Heart right ventricle (tissue), 16 donors: ENCODE data around the gene MCTP1. TPM values are rescaled to one million over a fixed set of nuclear protein-coding genes. Genes with fewer than 3 reads are reported as not detected.

Experiments
- ATAC-seq, 8 donors: fragments of 200-7000 bp; cut with Tn5 transposase; one replicate each; pipeline ENCODE4 v1.9.1; 2020; ENCODE audit warnings: mild to moderate bottlenecking in 8 of 8, moderate library complexity in 8 of 8, moderate number of reproducible peaks in 1 of 8
- DNase-seq, 2 donors: peaks; one replicate each; pipeline ENCODE4 v3.0.0-alpha.2; 2020
- H3K27ac ChIP-seq, 10 donors: fragments of 200-600 bp; sonication (generic) in 2 of 10; one replicate each; pipeline versions ENCODE4 v1.5.0 to v1.8.0; 2020 to 2022; ENCODE audit warnings: mild to moderate bottlenecking in 3 of 10
- H3K27me3 ChIP-seq, 7 donors: fragments of 200-600 bp; one replicate each; pipeline ENCODE4 v1.8.0; 2021 to 2022; ENCODE audit warnings: mild to moderate bottlenecking in 2 of 7
- H3K36me3 ChIP-seq, 9 donors: fragments of 200-600 bp; sonication (generic) in 1 of 9; one replicate each; pipeline versions ENCODE4 v1.5.0 to v1.8.0; 2020 to 2022; ENCODE audit warnings: mild to moderate bottlenecking in 2 of 9
- H3K4me1 ChIP-seq, 9 donors: fragments of 200-600 bp; sonication (generic) in 1 of 9; one replicate each; pipeline versions ENCODE4 v1.5.0 to v1.8.0; 2020 to 2022; ENCODE audit warnings: mild to moderate bottlenecking in 4 of 9
- H3K4me3 ChIP-seq, 10 donors: fragments of 200-600 bp; sonication (generic) in 2 of 10; one replicate each; pipeline versions ENCODE4 v1.5.0 to v1.8.0; 2020 to 2022; ENCODE audit warnings: mild to moderate bottlenecking in 7 of 10, moderate library complexity in 2 of 10
- H3K9me3 ChIP-seq, 11 donors: fragments of 200-600 bp in 10 of 11; sonication (generic) in 2 of 11; one replicate each; pipeline versions ENCODE4 v1.5.0 to v1.8.0; 2013 to 2022; ENCODE audit warnings: mild to moderate bottlenecking in 2 of 11, control low read depth in 1 of 11, moderate library complexity in 1 of 11
- CTCF ChIP-seq, 9 donors: fragments of 200-600 bp; sonication (generic) in 2 of 9; IDR thresholded peaks; one replicate each; pipeline versions ENCODE4 v1.5.0 to v1.8.0; 2021 to 2022; ENCODE audit warnings: antibody characterized with exemption in 9 of 9, mild to moderate bottlenecking in 5 of 9, moderate library complexity in 1 of 9
- WGBS, 2 donors: extraction: QIAGEN DNeasy Blood & Tissue Kit; methylation state at CpG; one replicate each; pipeline ENCODE4 v1.1.7; 2013; ENCODE audit warnings: inconsistent platforms in 1 of 2; 5-methylcytosine and 5-hydroxymethylcytosine counted together
- intact Hi-C, 10 donors: fragments of 100-400 bp; cut with DNase I; formaldehyde crosslinking; loops; one replicate each; pipeline versions ENCODE4 v1.11.1 to v1.14.2; 2022
- polyA plus RNA-seq, 2 donors: library from polyadenylated mRNA; stranded (reverse); fragments of 200-250 nt; gene quantifications; one replicate each; pipeline ENCODE4 v1.2.3, GENCODE V29; 2013
- total RNA-seq, 10 donors: library from RNA; stranded (reverse); fragmentation: NEBNext Ultra II Directional in 3 of 10; extraction: Animal tissue kit (Norgen Biotek cat#: 25700) in 3 of 10; gene quantifications; one replicate each; pipeline versions ENCODE4 v1.2.1 to v1.2.4, GENCODE V29; 2021 to 2023
- donor health status: Arrhythmogenic right ventricular cardiomyopathy.
- donor health status: ischemic (EF 13 %, LVEDD 7.1; RV severe dilation, severe dysfunction).
- donor health status: healthy with polysubstance abuse.
- donor health status: DM: no; HTN: yes; CAD: no.
- donor health status: DM: no; HTN: no; CAD: no.
- donor health status: ischemic (EF 25% LVEDD 6.9; RV normal size, moderate dysfunction).
- donor health status: ischemic (EF 25% LVEDD 5.7; RV mildly dilated, moderate dysfunction).
- donor health status: healthy.
- donor health status: DM: yes; HTN: yes; CAD: no.
- donor health status: Ischemic cardiomyopathy.
- donor health status: ischemic (EF 35%, LVEDD 5.7; RV mildly dilated, moderate dysfunction).
- donor health status: nonischemic (EF 11% LVEDD 7.7; RV severe dilation, severe dysfunction).
- donor health status: DM: yes; HTN: yes; CAD: no.
- donor health status: PGD.
- donor health status: ischemic (EF 29% LVEDD 5.4; RV normal size, mild dysfunction).
- donor health status: nonischemic (EF 23%, LVEDD 6.1; RV moderate dilation, normal function).

The MCTP1 gene
- total and polyA plus RNA-seq, 12 donors = 1.3 to 19.7 (median 5.3) TPM

GRCh38 chr5:94691949-94692348 is 592.9 kb downstream of the MCTP1 start:
- Histone ChIP-seq H3K4me3 (no peak overlapping the region), H3K36me3 (peaks cover 0 to 55% (median 0%) of the 10 kb centered on the region in 9 donors), H3K9me3 (no peaks in the 10 kb centered on the region), H3K27me3 (no peaks in the 10 kb centered on the region), H3K27ac (no peak overlapping the region), H3K4me1 (peaks cover 0 to 20% (median 5%) of the 10 kb centered on the region in 9 donors)
- intact Hi-C loops = loop anchor here in 2 of 10 donors (5.0 to 10.0 kb wide), 3 partner anchors 165 to 1107 kb away; partner anchors contain the start of genes NR2F1 (in 1 of the 2) and NR2F1-AS1 (in 1 of the 2)
- ATAC-seq = peak in 2 of 8 donors; percentile 39 to 64
- no peak for DNase-seq
- WGBS, 2 donors = 27 to 28% methylated on average over 4 of the region's 4 CpGs
- TF ChIP-seq CTCF (IDR thresholded peaks at IDR 0.05) = no peak

GRCh38 chr5:94691291-94691690 is 593.6 kb downstream of the MCTP1 start:
- no peak overlapping the region for H3K4me3 ChIP-seq
- intact Hi-C loops = loop anchor here in 2 of 10 donors (5.0 to 10.0 kb wide), 3 partner anchors 164 to 1106 kb away; partner anchors contain the start of genes NR2F1 (in 1 of the 2) and NR2F1-AS1 (in 1 of the 2)
- no peak overlapping the region for H3K27ac ChIP-seq
- peaks cover 0 to 20% (median 5%) of the 10 kb centered on the region in 9 donors for H3K4me1 ChIP-seq
- ATAC-seq = no peak
- no peak for TF ChIP-seq CTCF (IDR thresholded peaks at IDR 0.05)
- DNase-seq = no peak
- peaks cover 0 to 58% (median 0%) of the 10 kb centered on the region in 9 donors for H3K36me3 ChIP-seq
- 88 to 92% methylated on average over 1 of the region's 1 CpG for WGBS, 2 donors
- no peaks in the 10 kb centered on the region for H3K27me3 ChIP-seq
- no peaks in the 10 kb centered on the region for H3K9me3 ChIP-seq

GRCh38 chr5:94690778-94691177 is 594.1 kb downstream of the MCTP1 start:
- no peak for DNase-seq
- WGBS, 2 donors = 73% methylated on average over 2 of the region's 2 CpGs
- H3K27me3 ChIP-seq = no peaks in the 10 kb centered on the region
- no peak overlapping the region for H3K27ac ChIP-seq
- H3K4me1 ChIP-seq = peaks cover 0 to 20% (median 5%) of the 10 kb centered on the region in 9 donors
- intact Hi-C loops = loop anchor here in 2 of 10 donors (5.0 to 10.0 kb wide), 3 partner anchors 163 to 1106 kb away; partner anchors contain the start of genes NR2F1 (in 1 of the 2) and NR2F1-AS1 (in 1 of the 2)
- H3K36me3 ChIP-seq = peaks cover 0 to 58% (median 0%) of the 10 kb centered on the region in 9 donors
- H3K9me3 ChIP-seq = no peaks in the 10 kb centered on the region
- TF ChIP-seq CTCF (IDR thresholded peaks at IDR 0.05) = no peak
- ATAC-seq = no peak
- H3K4me3 ChIP-seq = no peak overlapping the region

GRCh38 chr5:94689908-94690307 is 595.0 kb downstream of the MCTP1 start:
- Histone ChIP-seq H3K27me3 (no peaks in the 10 kb centered on the region), H3K27ac (no peak overlapping the region), H3K4me1 (peaks cover 0 to 20% (median 5%) of the 10 kb centered on the region in 9 donors), H3K36me3 (peaks cover 0 to 54% (median 0%) of the 10 kb centered on the region in 9 donors), H3K4me3 (no peak overlapping the region), H3K9me3 (no peaks in the 10 kb centered on the region)
- no peak for TF ChIP-seq CTCF (IDR thresholded peaks at IDR 0.05)
- ATAC-seq (no peak), DNase-seq (no peak)
- intact Hi-C loops = loop anchor here in 2 of 10 donors (5.0 to 10.0 kb wide), 3 partner anchors 163 to 1105 kb away; partner anchors contain the start of genes NR2F1 (in 1 of the 2) and NR2F1-AS1 (in 1 of the 2)
